ENCODE data around the gene RHEB. TPM values are rescaled to one million over a fixed set of nuclear protein-coding genes. Genes with fewer than 3 reads are reported as not detected.

Gene RHEB
- total RNA-seq, 1 donor from 2014 or later = 68.6 TPM

GRCh38 chr7:151420144-151420543 lies 99.6 kb downstream of the RHEB start:
- intact Hi-C loops (cut with DNase I) = no loop called here
- H3K27ac ChIP-seq = no peak overlapping the region
- H3K27me3 ChIP-seq = no peaks in the 10 kb centered on the region
- no peak for DNase-seq (ENCODE audit: low spot score in 2 of 2)
- H3K9me3 ChIP-seq = peaks cover 5 to 10% of the 10 kb centered on the region in 2 donors
- H3K4me1 ChIP-seq = no peaks in the 10 kb centered on the region
- H3K36me3 ChIP-seq = no peaks in the 10 kb centered on the region
- H3K4me3 ChIP-seq = no peak overlapping the region
- TF ChIP-seq CTCF (IDR thresholded peaks at IDR 0.05) = no peak

GRCh38 chr7:151416941-151417315 lies 102.8 kb downstream of the RHEB start:
- TF ChIP-seq CTCF (IDR thresholded peaks at IDR 0.05) = no peak
- Histone ChIP-seq H3K9me3 (peaks cover 5 to 10% of the 10 kb centered on the region in 2 donors), H3K27ac (no peak overlapping the region), H3K27me3 (no peaks in the 10 kb centered on the region), H3K4me3 (no peak overlapping the region), H3K36me3 (no peaks in the 10 kb centered on the region), H3K4me1 (no peaks in the 10 kb centered on the region)
- no peak for DNase-seq (ENCODE audit: low spot score in 2 of 2)
- intact Hi-C loops (cut with DNase I) = no loop called here

- no peaks in the 10 kb centered on the region for H3K4me1 ChIP-seq
- H3K36me3 ChIP-seq = no peaks in the 10 kb centered on the region
- no peak for TF ChIP-seq CTCF (IDR thresholded peaks at IDR 0.05)
- no peaks in the 10 kb centered on the region for H3K27me3 ChIP-seq
- intact Hi-C loops (cut with DNase I) = no loop called here
- H3K9me3 ChIP-seq = peaks cover 5 to 10% of the 10 kb centered on the region in 2 donors
- no peak overlapping the region for H3K27ac ChIP-seq
- no peak overlapping the region for H3K4me3 ChIP-seq
- no peak for DNase-seq (ENCODE audit: low spot score in 2 of 2)
These were observed 103.4 kb downstream of the RHEB start for GRCh38 chr7:151416112-151416940.

Other genes with a start within 250 kb of the RHEB start
- gene NUB1, start 178.1 kb downstream of the RHEB start, total RNA-seq = 28.2 TPM
- 4.0 TPM for gene WDR86, start 109.9 kb downstream of the RHEB start, total RNA-seq
- not detected for gene CRYGN, start 79.8 kb downstream of the RHEB start, total RNA-seq